GM19467 (cell line): ENCODE measurements around the gene DEGS2.
"Not testable (repeated sequence)": the region's sequence is repeated elsewhere in the genome, so short reads cannot be mapped to it uniquely, and the experiment has no call there.

Experiments used
- ATAC-seq: cut with Tn5 transposase; IDR thresholded peaks from one replicate; pipeline ENCODE4 v1.9.1; 2021; ENCODE audit warnings: mild to moderate bottlenecking, moderate library complexity; ENCODE audit not compliant: unreplicated experiment

DEGS2 gene

GRCh38 chr14:100180671-100181070 lies 21.2 kb upstream of the DEGS2 start:
- ATAC-seq = not testable (repeated sequence)

GRCh38 chr14:100178691-100179090 lies 19.2 kb upstream of the DEGS2 start:
- no peak for ATAC-seq

GRCh38 chr14:100176811-100177327 lies 17.4 kb upstream of the DEGS2 start:
- ATAC-seq = no peak

GRCh38 chr14:100173353-100173752 lies 13.9 kb upstream of the DEGS2 start:
- no peak for ATAC-seq

- ATAC-seq = no peak
These were observed 13.4 kb upstream of the DEGS2 start for GRCh38 chr14:100172811-100173210.

GRCh38 chr14:100170880-100171279 lies 11.4 kb upstream of the DEGS2 start:
- ATAC-seq = no peak

GRCh38 chr14:100168506-100168905 lies 9.1 kb upstream of the DEGS2 start:
- no peak for ATAC-seq

- ATAC-seq = no peak
These were observed 6.5 kb upstream of the DEGS2 start for GRCh38 chr14:100165831-100166440.

GRCh38 chr14:100165376-100165775 lies 5.9 kb upstream of the DEGS2 start:
- no peak for ATAC-seq

GRCh38 chr14:100160534-100160916 lies 1.1 kb upstream of the DEGS2 start:
- no peak for ATAC-seq

GRCh38 chr14:100159865-100160533 lies 554 bp upstream of the DEGS2 start:
- no peak for ATAC-seq

GRCh38 chr14:100158566-100159093 lies 815 bp downstream of the DEGS2 start:
- no peak for ATAC-seq

- ATAC-seq = not testable (repeated sequence)
These were observed 1.8 kb downstream of the DEGS2 start for GRCh38 chr14:100157548-100158232.

GRCh38 chr14:100156776-100157175 lies 2.7 kb downstream of the DEGS2 start:
- no peak for ATAC-seq

- ATAC-seq = no peak
These were observed 3.5 kb downstream of the DEGS2 start for GRCh38 chr14:100155756-100156616.

- ATAC-seq = no peak
These were observed 4.3 kb downstream of the DEGS2 start for GRCh38 chr14:100155049-100155621.

GRCh38 chr14:100153560-100153959 lies 5.9 kb downstream of the DEGS2 start:
- no peak for ATAC-seq

- no peak for ATAC-seq
These were observed 7.4 kb downstream of the DEGS2 start for GRCh38 chr14:100152091-100152490.

GRCh38 chr14:100150932-100151587 lies 8.4 kb downstream of the DEGS2 start:
- ATAC-seq = no peak
